Muscle layer of duodenum (tissue), 2 donors: Measurements from ENCODE around the gene TUBA3E.
A peak's percentile ranks its signal among the peaks of the same experiment; 100 is the strongest.
"Not testable (repeated sequence)": the region's sequence is repeated elsewhere in the genome, so short reads cannot be mapped to it uniquely, and the experiment has no call there.

ENCODE experiments used
- H3K27ac ChIP-seq: one replicate; pipeline ENCODE4 v1.7.0; 2013; ENCODE audit warnings: mild to moderate bottlenecking, low read length
- H3K27me3 ChIP-seq: one replicate; pipeline ENCODE4 v1.7.0; 2013; ENCODE audit warnings: low read depth, mild to moderate bottlenecking, control low read depth, low read length
- H3K36me3 ChIP-seq, 2 donors: one replicate each; pipeline ENCODE4 v1.7.0; 2013; ENCODE audit warnings: low read length in 2 of 2, control low read depth in 1 of 2, mild to moderate bottlenecking in 1 of 2; ENCODE audit not compliant: insufficient read depth in 2 of 2, control insufficient read depth in 1 of 2
- H3K4me1 ChIP-seq, 2 donors: one replicate each; pipeline ENCODE4 v1.7.0; 2013; ENCODE audit warnings: low read length in 2 of 2, mild to moderate bottlenecking in 2 of 2, control low read depth in 1 of 2, moderate library complexity in 1 of 2; ENCODE audit not compliant: insufficient read depth in 2 of 2, control insufficient read depth in 1 of 2
- H3K4me3 ChIP-seq, 2 donors: one replicate each; pipeline ENCODE4 v1.7.0; 2013; ENCODE audit warnings: low read length in 2 of 2, low read depth in 1 of 2, mild to moderate bottlenecking in 1 of 2
- H3K9me3 ChIP-seq, 2 donors: one replicate each; pipeline ENCODE4 v1.7.0; 2013; ENCODE audit warnings: low read length in 2 of 2, control low read depth in 1 of 2, mild to moderate bottlenecking in 1 of 2; ENCODE audit not compliant: control insufficient read depth in 1 of 2
- donor health status: healthy.

The TUBA3E gene

GRCh38 chr2:130152816-130153595, 45.2 kb downstream of the TUBA3E start:
- Histone ChIP-seq H3K4me1 (no peaks in the 10 kb centered on the region), H3K4me3 (no peak overlapping the region), H3K27ac (no peak overlapping the region), H3K27me3 (no peaks in the 10 kb centered on the region), H3K9me3 (no peaks in the 10 kb centered on the region), H3K36me3 (peaks cover 0 to 37% of the 10 kb centered on the region in 2 donors)

GRCh38 chr2:130152136-130152815, 46.0 kb downstream of the TUBA3E start:
- H3K27me3 ChIP-seq, H3K4me3 ChIP-seq, H3K4me1 ChIP-seq, H3K27ac ChIP-seq, H3K9me3 ChIP-seq: not testable (repeated sequence)
- peaks cover 0 to 37% of the 10 kb centered on the region in 2 donors for H3K36me3 ChIP-seq

- not testable (repeated sequence) for H3K27me3 ChIP-seq, H3K4me3 ChIP-seq, H3K4me1 ChIP-seq, H3K27ac ChIP-seq, H3K9me3 ChIP-seq
- peaks cover 0 to 37% of the 10 kb centered on the region in 2 donors for H3K36me3 ChIP-seq
Observed at GRCh38 chr2:130151145-130151512, 47.1 kb downstream of the TUBA3E start.

- Histone ChIP-seq H3K36me3 (peaks cover 0 to 33% of the 10 kb centered on the region in 2 donors), H3K27ac (no peak overlapping the region), H3K4me3 (no peak overlapping the region), H3K4me1 (no peaks in the 10 kb centered on the region), H3K9me3 (no peaks in the 10 kb centered on the region), H3K27me3 (no peaks in the 10 kb centered on the region)
Observed at GRCh38 chr2:130150181-130151144, 47.8 kb downstream of the TUBA3E start.

- H3K36me3 ChIP-seq, result peaks cover 0 to 16% of the 10 kb centered on the region in 2 donors
- H3K4me1 ChIP-seq, H3K27ac ChIP-seq, H3K27me3 ChIP-seq, H3K9me3 ChIP-seq, H3K4me3 ChIP-seq: not testable (repeated sequence)
Observed at GRCh38 chr2:130148515-130148914, 49.7 kb downstream of the TUBA3E start.

- not testable (repeated sequence) for H3K27ac ChIP-seq, H3K4me1 ChIP-seq, H3K36me3 ChIP-seq, H3K9me3 ChIP-seq, H3K27me3 ChIP-seq
- peak within 1 kb of the TSS in 1 of 2 donors; percentile 54 for H3K4me3 ChIP-seq
Observed at GRCh38 chr2:130145006-130145414, 53.2 kb downstream of the TUBA3E start, which contains the start of gene CCDC74B. TSS of gene CCDC74B (minus strand) at chr2:130145112. CDS start at chr2:130144996, 116 bp downstream.

GRCh38 chr2:130143266-130144039, 54.8 kb downstream of the TUBA3E start:
- not testable (repeated sequence) for H3K4me3 ChIP-seq, H3K27ac ChIP-seq, H3K4me1 ChIP-seq, H3K9me3 ChIP-seq, H3K27me3 ChIP-seq, H3K36me3 ChIP-seq

- not testable (repeated sequence) for H3K27ac ChIP-seq, H3K36me3 ChIP-seq, H3K9me3 ChIP-seq, H3K27me3 ChIP-seq, H3K4me1 ChIP-seq, H3K4me3 ChIP-seq
Observed at GRCh38 chr2:130142396-130143265, 55.6 kb downstream of the TUBA3E start.
